ENCODE results near the gene RBL2.
A peak's percentile ranks its signal among the peaks of the same experiment; 100 is the strongest.
"Not testable (repeated sequence)": the region's sequence is repeated elsewhere in the genome, so short reads cannot be mapped to it uniquely, and the experiment has no call there.

Gene RBL2

DNA sequence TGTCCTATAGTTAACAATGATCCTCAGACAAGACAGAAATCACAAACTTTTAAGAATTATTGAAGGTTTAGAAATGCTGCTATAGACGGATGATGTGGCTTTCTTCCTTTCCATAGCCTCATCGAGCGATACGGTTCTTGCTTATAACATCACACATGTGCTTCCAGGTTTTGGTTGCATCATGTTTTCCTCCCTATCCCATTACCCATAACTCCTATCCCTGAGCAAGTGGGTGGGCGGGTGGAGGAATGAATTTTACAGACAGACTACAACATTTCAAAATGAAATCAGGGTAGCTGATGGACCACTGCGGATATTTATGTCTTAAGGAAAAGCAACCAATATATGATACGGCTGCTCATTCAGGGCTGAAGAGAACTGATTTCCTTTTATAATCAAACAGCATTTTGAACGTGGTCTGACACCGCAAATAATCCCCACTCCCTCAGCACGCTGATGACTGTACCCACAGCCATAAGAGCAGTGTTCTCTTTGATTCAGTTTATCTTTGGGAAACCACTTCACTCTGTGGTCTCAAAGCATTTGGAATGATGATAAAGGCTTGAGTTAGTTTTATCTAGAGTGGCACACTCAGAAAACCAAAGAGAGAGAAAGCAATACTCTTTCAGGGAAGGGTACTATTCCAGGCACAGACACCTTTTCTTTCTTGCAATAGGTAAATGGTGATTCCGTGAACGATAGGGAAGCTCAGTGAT is 73.4 kb downstream of the RBL2 start:
- DNase-seq: no peak

DNA sequence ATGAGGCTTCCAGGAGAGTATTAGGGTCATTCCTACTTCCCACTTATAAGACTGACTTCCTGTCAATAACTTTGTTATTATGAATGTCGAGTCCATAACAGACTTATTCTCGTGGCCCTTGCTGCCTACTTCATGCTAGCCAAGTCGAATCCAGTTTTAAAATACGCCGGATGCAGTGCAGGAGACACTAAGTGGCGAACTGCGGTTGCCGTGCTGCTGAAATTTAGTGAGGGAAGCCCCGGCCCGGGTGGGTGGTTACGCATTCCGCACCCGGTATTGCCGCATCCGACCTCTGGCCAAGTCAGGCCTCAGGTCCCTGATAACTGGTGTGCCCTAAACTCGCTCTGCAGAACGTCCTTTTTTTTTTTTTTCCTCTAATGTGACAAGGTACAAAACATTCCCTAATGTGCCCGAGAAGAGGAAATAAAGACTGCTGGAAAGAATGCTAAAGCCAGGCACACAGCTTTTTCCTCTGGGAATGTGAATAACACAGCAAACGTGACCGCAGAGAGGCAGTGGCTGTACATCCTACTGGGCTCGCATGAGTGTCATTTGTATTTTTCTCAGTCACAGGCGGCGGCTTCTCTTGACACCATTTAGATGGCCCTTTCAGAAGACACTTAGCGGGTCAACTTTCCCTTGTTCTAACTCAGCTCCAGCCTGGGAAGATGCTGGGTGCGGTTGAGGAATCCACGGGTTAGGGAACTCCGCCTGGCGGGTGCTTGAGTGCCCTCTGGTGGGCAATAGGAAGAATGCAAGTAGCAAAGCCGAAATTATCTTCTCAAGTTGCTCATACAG is 75.8 kb downstream of the RBL2 start:
- DNase-seq: peak; percentile 24 to 72 (median 40)

DNA sequence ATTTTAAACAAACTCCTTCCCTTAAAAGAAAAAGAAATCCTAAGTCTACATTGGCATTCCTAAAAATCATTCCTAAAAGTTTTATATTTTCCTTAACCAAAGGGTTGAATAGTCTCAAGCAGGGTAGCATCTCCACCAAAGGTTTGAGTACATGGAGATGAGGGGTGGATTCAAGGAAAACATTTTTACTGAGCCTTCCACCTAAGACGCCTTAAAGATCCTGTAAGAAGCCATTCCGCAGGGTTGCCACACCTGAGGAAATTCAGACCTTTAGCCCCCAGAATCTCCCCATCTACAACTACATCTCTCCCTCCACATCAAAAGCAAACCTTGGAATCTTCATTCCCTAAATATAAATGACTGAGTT is 76.4 kb downstream of the RBL2 start:
- DNase-seq: no peak

DNA sequence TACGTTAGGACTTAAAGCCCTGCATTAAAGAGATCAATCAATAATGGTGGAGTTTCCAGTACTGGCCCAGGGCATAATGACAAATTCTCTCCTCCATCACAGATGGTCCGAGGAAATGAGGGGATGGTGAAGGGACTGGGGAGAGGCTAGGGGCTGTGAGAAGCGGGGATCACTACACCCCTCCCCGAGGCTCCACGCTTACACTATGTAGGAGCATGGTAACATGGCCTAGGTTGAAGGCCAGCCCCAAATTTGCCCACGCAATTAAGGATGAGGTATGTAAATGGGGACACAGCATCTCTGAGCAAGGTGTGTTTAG is 76.8 kb downstream of the RBL2 start:
- DNase-seq: no peak

DNA sequence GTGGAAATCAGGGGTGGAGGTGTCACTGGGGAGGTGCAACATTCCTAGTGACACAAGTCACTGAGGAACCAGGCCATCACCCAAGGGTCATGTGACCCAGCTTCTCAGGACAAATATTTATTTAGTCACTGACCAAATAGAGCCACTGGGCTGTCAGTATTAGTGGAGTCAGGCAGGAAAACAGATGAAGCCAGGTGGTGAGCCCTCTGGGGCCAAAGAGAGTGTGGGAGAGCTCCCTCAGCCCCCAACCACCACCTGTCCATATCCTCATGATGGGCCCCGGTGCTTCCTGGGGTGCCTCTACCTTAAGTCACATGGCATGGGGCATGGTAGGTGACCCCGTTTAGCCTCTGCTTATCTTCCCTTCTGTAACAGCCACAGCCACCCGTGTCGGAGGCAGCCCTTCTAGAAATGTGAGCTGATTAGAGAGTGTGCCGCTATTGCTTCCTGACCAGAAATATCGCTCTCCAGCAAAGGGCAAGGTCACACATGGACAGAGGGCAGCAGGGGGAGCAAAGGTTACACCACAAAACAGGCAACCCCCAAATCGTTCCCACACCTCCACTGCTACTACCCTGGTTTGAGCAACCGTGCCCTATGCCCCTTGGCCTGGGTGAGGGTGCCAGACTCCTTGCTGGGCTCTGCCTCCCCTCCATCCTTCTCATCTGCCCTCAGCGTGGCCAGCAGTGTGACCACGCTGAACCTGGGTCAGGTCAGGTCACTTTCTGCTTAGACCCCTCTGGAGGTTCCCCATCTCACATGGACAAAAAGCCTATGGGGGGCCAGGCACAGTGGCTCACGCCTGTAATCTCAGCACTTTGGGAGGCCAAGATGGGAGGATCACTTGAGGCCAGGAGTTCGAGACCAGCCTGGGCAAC is 77.4 kb downstream of the RBL2 start:
- DNase-seq: no peak

DNA sequence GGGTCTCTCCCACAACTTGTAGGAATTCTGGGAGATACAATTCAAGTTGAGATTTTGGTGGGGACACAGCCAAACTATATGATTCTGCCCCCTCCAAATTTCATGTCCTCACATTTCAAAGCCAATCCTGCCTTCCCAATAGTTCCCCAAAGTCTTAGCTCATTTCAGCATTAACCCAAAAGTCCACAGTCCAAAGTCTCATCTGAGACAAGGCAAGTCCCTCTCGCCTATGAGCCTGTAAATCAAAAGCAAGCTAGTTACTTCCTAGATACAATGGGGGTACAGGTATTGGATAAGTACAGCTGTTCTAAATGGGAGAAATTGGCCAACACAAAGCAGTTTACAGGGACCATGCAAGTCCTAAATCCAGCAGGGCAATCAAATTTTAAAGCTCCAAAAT is 78.5 kb downstream of the RBL2 start:
- not testable (repeated sequence) for DNase-seq

DNA sequence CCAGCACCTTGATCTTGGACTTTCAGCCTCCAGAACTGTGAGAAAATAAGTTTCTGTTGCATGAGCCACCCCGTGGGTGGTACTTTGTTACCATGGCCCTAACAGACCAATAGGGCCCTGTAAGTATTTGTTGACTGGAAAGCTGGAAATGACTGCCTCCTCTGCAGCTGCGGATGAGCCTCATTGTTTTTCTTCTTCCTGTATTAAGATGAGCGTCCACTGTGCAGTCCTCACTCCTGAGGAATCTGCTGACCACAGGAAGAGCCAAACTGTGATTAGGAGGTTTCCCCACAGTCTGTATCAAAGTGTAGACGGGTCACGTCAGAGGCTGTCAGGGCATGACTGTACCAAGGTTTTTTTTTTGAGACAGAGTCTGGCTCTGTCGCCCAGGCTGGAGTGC is 81.0 kb downstream of the RBL2 start:
- no peak for DNase-seq

DNA sequence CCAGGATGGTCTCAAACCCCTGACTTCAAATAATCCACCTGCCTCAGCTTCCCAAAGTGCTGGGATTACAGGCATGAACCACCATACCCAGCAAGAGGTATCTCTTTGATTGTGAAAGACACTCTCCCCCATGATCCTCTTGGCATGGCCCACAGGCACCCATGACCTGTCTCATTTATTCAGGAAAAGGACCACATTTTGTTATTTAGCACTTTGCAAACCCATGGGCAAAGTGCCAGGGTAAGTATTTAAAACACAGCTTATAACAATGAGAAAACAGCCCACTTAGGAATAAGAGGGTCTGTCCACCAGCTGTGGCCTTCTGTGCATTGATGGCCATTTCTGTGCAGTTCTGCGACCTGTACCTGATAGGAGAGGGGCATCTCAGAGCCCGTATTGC is 81.5 kb downstream of the RBL2 start:
- no peak for DNase-seq

DNA sequence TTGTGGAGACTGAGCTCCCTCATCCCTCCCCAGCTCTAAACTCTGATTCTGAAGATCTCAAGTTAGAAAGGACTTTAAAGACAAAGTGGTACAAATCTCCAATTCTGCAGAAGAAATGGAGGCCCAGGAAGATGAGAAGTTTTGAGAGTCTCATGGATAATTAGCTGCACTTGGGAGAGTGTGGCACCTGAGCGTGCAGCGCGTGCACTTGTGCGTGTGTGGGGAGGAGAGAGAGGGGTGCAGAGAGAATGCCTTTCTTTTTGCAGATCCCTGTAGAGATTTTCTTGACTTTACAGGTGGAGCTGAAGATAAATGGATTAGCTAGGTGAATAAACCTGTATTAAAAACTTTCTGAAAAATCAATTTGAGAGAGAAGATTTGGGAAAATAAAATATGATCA is 83.6 kb downstream of the RBL2 start:
- no peak for DNase-seq

DNA sequence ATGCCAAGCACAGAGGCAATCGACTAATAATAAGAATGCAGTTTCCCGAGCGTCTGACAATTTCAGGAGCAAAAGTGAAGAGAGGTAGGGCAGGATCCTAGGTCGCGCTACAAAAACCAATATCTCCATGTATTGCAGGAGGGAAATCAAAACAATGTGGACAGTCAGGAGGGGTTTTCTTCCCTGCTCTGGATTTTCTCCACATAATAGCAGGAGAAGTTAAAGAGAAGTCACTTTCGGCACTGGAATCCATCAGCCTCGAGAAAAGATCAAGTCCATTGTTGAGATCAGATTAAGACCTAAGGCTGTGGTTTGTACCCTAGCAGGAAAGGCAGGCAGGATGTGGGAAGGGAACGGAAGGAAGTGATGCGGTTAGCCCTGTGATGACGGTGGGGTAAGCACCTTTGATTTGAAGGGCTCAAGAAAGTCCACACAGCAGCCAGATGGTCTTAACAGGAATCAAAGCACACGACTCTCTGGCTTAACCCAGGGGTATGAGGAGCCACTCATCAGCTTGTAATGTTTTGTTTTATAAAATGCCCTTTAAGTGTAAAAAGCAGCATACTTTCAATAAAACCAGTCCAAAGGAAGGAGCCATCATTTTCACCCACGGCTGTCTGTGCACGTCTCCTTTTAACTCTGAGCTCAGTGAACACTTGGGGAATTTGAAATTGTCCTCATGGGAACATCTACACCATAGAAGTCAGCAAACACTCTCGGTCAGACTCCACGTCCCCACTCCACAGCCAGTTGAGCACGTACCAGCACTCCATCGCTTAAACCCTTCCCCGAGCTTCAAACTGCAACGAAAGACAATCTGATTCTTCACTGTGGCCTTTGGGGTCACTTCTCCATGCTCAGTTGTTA is 84.5 kb downstream of the RBL2 start:
- DNase-seq: peak; percentile 38 to 84 (median 70)

DNA sequence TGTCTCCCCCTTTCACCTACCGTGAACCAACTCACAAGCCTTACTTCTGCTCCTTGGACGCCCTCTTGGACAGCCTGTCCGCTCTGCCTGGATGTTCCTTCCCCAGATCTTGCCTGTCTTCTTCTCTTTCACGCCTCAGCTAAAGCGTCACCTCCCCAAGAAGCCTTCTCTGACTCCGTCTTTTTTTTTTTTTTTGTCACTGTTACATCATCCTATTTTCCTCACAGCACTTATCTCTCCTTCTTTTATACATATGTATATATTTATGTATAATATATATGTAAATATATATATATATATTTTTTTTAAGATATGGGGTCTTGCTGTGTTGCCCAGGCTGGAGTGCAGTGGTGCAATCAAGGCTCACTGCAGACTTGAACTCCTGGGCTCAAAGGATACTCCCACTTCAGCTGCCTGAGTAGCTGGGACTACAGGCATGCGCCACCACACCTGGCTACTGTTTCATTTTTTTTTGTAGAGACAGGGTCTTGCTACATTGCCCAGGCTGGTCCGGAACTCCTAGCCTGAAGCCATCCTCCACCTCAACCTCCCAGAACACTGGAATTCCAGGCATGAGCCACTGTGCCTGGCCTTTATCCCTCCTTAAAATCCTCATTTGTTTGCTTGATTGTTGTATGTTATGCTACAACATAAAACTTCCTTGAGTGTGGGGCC is 85.3 kb downstream of the RBL2 start:
- no peak for DNase-seq

DNA sequence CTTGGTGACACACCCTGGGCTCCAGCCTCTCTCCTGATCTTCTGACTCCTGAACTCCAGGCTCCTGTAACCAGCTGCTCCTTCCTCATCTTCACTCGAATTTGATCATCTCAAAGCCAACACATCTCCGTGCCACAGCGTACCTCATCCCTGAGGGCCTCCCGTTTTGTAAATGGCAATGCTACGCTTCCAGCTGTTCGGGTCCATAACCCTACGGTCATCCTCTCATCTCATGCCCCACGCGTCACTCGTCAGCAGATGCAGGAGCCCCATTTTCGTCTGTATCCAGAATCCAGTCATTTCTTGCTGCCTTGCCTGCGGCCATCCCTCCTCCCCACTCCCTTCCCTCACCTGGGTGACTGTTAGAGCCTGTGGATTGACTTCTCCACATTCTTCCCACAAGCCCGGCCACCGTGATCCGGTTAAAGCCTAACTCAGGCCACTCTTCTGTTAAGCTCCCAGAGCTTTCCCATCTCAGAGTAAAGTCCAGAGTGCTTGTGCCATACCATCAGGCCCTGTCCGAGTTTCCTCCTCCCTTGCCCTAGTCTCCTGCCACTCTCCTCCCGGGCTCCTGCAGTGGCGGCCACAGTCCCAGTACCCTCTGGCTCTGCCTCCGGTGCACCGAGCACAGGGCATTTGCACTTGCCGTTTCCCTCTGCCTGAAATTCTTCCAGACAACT is 89.0 kb downstream of the RBL2 start:
- DNase-seq: no peak

DNA sequence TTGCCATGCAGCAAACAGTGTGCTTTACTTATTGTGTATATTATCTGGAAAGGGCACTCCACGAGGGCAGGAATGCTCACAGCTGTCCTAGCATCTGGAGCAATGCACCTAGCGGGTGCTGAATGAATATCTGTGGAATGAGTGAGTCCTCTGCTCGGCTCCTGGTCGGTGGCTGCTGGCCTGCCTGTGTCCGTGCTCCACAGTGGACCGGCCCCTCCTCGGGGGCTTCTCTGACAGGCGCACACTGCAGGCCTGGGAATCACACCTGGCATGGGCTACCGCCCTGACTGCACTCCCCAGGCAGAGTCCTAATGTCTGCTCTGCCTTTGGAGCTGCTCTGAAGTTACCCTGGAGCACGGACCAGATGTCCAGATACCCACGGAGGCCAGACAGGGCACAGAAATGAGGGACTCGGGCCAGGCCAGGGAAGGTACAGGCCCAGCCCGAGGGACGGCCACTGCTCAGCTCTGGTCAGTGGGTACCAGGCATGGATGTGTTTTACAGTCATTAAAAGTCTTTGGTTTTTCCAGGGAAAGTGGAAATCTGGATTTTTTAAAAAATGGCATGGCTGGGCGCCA is 89.8 kb downstream of the RBL2 start:
- DNase-seq: no peak

DNA sequence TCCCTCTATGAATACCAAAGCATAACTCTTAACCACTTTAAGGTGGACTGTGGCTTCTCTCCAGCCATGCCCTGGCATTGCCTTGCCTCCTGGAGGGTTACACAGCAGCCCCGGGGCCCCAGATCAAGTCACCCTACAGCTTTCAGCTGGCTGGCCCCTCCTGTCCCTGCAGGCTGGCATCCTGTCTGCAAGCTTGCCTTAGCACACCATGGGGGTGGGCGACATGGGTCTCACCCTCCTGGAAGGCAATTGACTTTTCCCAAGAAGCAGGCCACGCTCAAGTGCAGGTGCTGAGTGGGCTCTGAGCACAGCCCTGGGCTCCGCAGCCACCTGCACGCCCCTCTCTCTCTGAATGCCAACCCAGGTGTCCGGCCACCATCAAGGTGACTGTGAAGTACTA is 94.5 kb downstream of the RBL2 start:
- no peak for DNase-seq

DNA sequence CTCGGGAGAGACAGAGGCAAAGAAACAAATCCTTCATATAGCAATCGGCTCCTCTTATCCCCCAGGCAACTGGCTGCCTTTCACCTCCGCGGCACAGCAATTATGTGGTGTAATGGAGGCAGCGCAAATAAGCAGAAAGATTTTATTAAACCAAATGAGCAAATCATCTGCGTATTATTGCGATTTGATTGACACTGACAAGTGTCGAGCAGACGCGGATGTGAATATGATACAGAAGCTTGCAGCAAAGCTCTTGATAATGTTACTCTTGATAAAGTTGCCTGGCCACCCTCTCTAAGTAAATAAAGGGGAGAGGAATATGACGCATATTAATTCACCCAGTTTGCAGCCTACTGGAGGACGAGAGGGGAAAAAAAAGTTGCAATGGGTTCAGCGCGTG is 95.2 kb downstream of the RBL2 start:
- DNase-seq: no peak

DNA sequence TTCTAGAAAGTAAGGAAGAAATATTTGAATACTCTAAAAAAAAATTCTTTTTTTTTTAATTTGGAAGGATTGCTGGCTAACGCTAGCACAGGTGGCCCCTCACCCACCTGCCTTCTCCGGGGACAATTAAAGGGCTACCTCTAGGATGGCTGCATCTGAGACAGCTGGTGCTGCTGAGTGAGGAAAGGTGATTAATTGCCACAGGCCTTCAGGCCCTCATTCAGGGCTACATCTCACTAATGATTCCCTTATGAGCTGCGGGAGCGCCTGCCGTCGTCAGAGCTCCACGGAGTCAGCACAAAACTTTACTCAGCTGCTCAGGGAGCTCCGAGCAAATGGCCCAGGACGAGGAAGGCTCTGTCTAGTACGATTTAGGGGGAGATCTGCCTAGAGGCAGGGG is 95.8 kb downstream of the RBL2 start:
- DNase-seq: no peak

DNA sequence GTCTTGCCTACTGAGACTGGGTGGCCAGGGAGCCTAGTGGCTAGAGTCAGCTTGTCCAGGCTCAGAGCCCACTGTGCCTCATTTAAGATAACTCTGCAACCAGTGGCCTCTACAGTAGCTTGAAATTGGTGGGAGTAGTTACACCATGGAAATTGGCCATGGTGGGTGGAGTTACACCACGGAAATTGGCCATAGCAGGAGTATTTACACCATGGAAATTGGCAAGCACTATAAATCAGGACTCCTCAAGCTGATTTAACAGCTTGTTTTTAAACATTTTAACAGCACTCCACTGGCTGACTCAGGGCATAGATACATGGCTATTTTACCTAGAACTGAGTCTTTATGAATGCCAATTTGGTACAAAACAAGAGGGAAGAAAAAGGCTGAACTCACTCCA is 96.5 kb downstream of the RBL2 start:
- DNase-seq: no peak

DNA sequence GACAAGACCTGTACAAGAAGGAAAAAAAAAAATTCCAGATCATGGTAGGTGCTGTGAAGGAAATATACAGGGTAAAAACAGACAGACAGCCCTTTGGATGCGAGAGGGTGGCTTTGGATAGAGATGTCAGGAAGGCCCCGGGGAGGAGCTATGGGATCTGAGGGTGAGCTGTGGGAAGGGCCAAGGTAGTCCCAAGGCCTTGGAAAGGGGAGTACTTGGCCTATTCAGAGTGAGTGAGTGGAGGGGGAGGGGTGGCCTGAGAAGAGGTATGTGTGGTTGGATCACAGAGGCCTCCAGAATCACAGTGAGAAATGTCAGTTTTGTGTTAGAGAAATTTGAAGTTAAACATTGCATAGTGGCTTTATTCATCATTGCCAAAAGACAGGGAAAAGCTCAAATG is 99.9 kb downstream of the RBL2 start:
- no peak for DNase-seq

DNA sequence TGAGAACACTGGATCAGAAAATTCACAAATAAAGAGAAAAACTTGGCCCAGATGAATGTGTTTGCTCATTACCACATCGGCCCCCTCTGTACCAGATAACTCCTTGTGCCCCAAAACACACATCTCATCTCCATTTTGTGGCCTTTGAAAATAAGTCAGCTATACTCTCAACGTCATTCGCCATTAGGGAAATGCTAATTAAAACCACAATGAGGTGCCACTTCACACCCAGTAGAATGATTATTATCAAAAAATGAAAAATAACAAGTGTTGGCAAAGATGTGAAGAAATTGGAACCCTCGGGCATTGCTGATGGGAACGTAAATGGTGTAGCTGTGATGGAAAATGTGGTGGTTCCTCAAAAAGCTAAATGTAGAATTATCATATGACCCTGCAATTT is 103.4 kb downstream of the RBL2 start:
- DNase-seq: no peak

DNA sequence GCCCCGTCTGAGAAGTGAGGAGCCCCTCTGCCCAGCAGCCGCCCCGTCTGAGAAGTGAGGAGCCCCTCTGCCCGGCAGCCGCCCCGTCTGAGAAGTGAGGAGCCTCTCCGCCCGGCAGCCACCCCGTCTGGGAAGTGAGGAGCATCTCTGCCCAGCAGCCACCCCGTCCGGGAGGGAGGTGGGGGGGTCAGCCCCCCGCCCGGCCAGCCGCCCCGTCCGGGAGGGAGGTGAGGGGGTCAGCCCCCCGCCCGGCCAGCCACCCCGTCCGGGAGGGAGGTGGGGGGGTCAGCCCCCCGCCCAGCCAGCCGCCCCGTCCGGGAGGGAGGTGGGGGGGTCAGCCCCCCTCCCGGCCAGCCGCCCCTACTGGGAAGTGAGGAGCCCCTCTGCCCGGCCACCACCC is 105.1 kb downstream of the RBL2 start:
- DNase-seq: not testable (repeated sequence)
